Amygdala (tissue), 56 donors: ENCODE measurements around the gene NUDT6.

Experiments
- DNase-seq, 56 donors: peaks; one replicate each; lab custom pipeline; 2025; lab: John Stamatoyannopoulos, UW

NUDT6 gene

GRCh38 chr4:122842984-122843531 is 79.3 kb downstream of the NUDT6 start:
- DNase-seq = no peak
